Activated CD8-positive, alpha-beta memory T cell treated with anti-CD3 and anti-CD28 coated beads, Interleukin-2, amount 50 U/mL, for 48 hours (primary cell): Measurements from ENCODE around the gene PDE11A.
"Not testable (repeated sequence)": the region's sequence is repeated elsewhere in the genome, so short reads cannot be mapped to it uniquely, and the experiment has no call there.

Source experiments
- DNase-seq: peaks from one replicate; pipeline ENCODE4 v3.0.0-alpha.2; 2020

The PDE11A gene

GRCh38 chr2:177881008-177881747, 191.4 kb downstream of the PDE11A start:
- DNase-seq: no peak

GRCh38 chr2:177880285-177880684, 192.3 kb downstream of the PDE11A start:
- DNase-seq: no peak

- DNase-seq: no peak
These were observed 195.6 kb downstream of the PDE11A start for GRCh38 chr2:177876950-177877349.

- DNase-seq: no peak
These were observed 197.9 kb downstream of the PDE11A start for GRCh38 chr2:177874686-177875085.

- no peak for DNase-seq
These were observed 198.7 kb downstream of the PDE11A start for GRCh38 chr2:177873915-177874314.

GRCh38 chr2:177872286-177872685, 200.3 kb downstream of the PDE11A start:
- DNase-seq: no peak

GRCh38 chr2:177869912-177870311, 202.7 kb downstream of the PDE11A start:
- DNase-seq: no peak

GRCh38 chr2:177869209-177869608, 203.4 kb downstream of the PDE11A start:
- no peak for DNase-seq

- DNase-seq: no peak
These were observed 203.8 kb downstream of the PDE11A start for GRCh38 chr2:177868806-177869205.

GRCh38 chr2:177857538-177857937, 215.0 kb downstream of the PDE11A start:
- DNase-seq: no peak

- DNase-seq: no peak
These were observed 220.2 kb downstream of the PDE11A start for GRCh38 chr2:177852389-177852788.

GRCh38 chr2:177843188-177843587, 229.4 kb downstream of the PDE11A start:
- no peak for DNase-seq

GRCh38 chr2:177842243-177842642, 230.3 kb downstream of the PDE11A start:
- DNase-seq: no peak

- DNase-seq: not testable (repeated sequence)
These were observed 237.0 kb downstream of the PDE11A start for GRCh38 chr2:177835418-177836204.

- DNase-seq: no peak
These were observed 239.8 kb downstream of the PDE11A start for GRCh38 chr2:177832611-177833433.

- no peak for DNase-seq
These were observed 241.6 kb downstream of the PDE11A start for GRCh38 chr2:177830881-177831386.

GRCh38 chr2:177828557-177828956, 244.0 kb downstream of the PDE11A start:
- no peak for DNase-seq

GRCh38 chr2:177826897-177827296, 245.7 kb downstream of the PDE11A start:
- no peak for DNase-seq

GRCh38 chr2:177822941-177823340, 249.6 kb downstream of the PDE11A start:
- no peak for DNase-seq

GRCh38 chr2:177818412-177818811, 254.2 kb downstream of the PDE11A start:
- DNase-seq: no peak

GRCh38 chr2:177817300-177817699, 255.3 kb downstream of the PDE11A start:
- no peak for DNase-seq

GRCh38 chr2:177816766-177817165, 255.8 kb downstream of the PDE11A start:
- no peak for DNase-seq

GRCh38 chr2:177812713-177813396, 259.7 kb downstream of the PDE11A start:
- DNase-seq: no peak
